ENCODE data around the gene EDIL3.

The EDIL3 gene, protein sequence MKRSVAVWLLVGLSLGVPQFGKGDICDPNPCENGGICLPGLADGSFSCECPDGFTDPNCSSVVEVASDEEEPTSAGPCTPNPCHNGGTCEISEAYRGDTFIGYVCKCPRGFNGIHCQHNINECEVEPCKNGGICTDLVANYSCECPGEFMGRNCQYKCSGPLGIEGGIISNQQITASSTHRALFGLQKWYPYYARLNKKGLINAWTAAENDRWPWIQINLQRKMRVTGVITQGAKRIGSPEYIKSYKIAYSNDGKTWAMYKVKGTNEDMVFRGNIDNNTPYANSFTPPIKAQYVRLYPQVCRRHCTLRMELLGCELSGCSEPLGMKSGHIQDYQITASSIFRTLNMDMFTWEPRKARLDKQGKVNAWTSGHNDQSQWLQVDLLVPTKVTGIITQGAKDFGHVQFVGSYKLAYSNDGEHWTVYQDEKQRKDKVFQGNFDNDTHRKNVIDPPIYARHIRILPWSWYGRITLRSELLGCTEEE

DNA sequence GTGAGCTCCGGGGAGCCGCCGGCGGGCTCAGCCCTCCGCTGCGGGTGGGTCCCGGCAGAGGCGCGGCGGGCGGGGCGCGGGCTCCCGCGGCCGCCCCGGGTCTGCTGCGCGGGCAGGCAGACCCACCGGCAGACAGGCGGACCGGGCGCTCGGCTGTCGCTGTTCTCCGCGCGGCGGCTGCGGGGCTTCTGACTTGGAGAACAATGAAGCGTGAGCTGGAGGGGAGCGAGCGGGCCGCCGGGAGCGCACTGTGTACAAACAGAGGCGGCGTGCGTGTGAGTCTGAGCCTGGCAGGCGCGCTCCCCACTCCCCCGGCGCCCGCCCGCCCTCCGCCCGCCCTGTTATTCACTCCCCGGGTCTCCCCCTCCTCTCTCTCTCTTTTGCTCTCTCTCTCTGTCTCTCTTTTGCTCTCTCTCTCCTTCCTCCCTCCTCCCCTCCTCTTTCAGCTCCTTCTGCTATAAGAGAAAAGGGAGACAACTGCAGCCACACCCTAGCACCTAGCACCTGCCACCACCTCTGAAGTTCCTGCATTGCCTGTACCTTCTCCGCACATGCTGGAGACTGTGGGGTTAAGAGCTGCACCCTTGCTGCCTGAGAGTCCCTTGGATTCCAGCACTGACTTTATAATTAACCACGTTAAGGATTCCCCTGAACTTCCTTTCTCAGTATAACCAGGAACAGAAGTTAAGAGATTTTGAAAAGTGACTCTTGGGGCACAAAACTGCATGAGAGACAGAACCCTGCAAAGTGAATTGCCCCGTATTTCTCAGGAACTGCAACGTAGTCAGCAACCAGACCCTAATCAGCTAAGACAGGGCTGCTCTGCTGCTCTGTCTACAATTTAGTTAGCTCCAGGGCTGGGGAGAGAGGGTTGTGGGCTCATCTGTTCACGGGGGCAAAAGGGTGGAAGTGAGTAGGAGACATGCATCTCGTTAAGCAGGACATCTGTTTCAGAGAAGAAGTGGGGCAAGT is at the start of gene EDIL3:
Gene EDIL3 (minus strand): TSS at position 277 of the 972 bp plus-strand sequence. CDS start 506 bp downstream, outside the sequence.
- no peak for DNase-seq (ENCODE audit: low read depth in 3 of 3, low spot score in 1 of 3)

DNA sequence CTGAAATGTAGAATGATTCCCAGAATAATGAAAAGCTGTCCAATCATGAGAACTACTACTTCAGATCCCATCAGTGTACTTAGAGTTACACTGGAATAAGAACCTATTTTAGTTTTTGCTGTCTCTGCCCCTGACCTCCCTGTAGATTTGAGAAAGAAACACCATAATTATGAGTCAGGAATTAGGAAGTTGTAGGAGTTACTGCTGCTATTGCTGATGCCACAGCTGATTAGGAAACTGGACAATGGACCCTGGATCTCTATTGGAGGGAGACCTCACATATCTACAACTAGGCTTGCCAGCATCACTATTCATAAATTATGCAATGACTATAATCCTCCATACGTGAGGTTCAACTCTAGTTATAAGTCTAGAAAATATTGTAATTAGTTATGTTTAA is 48.8 kb upstream of the EDIL3 start:
- no peak for DNase-seq (ENCODE audit: low read depth in 3 of 3, low spot score in 1 of 3)

DNA sequence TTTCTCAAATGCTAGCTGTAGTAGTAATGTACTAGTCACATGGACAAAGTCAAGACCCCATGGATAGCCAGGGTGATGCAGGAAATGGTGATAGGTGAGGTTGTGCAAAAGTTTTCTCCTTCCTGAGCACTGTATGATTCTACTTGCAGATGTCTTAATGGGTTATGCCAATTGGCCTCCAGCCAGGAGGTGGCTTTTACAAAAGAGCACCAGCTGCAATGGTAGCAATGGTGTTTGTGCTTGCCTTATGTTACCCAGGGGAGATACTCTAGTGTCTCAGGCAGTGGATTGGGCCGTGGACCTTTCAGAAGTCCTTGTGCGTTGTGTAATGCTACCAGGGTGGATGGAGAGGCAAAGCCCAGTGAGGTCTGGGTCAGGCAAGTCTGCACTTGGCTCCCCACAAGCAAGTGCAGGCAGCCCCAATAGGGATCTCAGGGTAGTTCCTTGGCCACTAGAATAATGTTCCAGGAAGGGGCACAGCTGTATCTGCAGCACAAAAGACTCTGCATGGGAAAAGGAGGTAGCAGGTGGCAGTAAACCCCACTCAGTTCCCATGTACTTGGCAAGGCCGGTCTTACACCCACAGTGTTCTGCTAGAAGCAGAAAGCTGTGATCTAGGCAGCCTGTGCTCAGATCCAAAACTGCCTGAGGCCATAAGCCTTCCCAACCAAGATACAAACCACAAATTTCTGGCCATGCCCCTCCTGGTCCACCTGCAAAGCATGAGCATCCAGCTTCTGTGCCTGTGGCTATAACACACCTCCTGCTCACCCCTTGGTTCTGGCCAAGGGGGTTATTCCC is 46.4 kb upstream of the EDIL3 start:
- no peak for DNase-seq (ENCODE audit: low read depth in 3 of 3, low spot score in 1 of 3)

DNA sequence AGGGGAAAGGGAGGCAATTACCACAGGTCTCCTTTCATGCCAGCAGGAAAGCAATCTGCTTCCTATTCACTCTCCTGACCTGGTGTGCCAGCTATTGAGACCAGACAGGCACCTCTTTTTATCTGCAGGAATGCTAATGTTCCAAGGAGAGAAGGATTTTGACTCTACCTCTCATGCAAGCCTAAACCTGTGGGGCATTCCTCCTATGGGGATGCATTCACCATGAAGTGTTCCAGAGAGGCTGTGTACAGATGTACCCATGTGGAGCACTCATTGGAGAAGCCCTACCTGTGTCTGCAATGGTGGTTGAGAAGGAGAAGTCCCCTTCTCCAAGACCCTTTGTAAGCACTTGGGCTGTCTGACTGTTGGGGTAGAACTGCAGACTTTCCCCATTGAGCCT is 45.4 kb upstream of the EDIL3 start:
- DNase-seq (ENCODE audit: low read depth in 3 of 3, low spot score in 1 of 3) = no peak

DNA sequence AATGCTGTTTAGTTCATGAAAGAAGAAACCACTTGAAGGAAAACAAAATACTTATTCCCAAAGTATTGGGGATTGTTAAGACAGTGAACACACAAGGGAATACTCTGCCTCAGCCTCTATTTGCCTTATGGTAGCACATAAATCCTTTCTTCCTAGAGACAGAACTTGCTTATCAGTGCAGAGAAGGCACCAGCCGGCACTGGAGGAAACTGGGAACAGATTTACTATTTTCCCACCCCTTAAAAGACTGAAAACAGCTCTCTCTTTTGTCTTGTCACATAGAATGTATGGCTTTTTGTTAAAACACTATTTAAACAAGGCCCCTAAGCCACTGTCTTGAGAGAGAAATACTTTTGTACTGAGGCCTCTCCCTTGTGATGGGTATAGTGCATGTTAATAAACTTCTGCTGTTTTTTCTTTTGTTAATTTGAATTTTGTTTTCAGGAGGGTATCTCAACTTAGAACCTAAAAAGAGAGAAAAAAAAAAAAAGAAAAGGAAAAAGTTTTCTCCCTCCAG is 40.7 kb upstream of the EDIL3 start:
- no peak for DNase-seq (ENCODE audit: low read depth in 3 of 3, low spot score in 1 of 3)

DNA sequence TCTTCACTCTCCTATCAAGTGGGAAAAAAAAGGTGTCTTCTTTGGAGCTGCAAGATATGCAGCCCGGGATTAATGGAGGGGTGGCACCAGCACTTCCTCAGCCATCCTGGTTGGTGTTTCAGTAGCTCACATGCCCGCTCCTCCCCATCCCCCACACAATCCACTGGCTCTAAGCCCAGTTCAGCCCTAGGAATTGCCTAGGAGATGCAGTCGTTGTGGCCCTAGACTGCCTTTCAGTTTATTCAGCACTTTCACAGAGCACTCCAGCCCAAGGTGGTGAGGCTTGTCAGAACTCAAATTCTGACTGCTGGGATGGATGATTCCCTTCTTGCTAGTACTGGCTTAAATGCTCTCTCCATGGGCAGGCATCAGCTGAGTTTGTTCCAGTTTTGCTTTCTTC is 35.1 kb upstream of the EDIL3 start:
- no peak for DNase-seq (ENCODE audit: low read depth in 3 of 3, low spot score in 1 of 3)

DNA sequence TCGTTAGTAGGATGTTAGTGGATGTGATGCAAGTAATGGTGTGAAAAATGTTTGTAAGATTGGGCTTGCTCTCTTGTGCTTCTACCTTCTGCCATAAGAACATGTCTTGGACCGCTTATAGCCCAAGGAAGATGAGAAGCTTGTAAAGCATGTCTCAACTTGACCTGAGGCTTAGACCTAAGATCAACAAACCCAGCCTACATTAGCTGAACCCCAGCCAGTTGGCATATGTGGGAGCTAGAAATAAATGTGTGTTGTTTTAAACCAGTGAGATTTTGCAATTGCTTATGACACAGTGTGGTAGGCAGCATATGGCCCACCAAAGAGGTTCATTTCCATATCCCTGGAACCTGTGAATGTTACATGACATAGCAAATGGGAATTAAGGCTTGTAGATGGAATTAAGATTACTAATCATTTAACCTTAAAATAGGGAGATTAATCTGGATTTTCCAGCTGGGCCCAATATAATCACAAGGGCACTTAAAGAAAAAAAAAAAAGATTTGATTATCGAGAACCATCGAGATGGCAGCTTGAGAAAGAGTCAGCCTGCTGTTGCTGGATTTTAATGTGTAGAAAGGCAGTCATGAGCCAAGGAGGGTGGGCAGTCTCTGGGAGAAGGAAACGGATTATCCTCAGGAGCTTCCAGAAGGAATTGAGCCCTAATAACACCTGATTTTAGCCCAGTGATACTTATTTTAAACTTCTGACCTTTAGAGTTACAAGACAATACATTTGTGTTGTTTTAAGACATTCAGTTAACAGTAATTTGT is 27.3 kb upstream of the EDIL3 start:
- no peak for DNase-seq (ENCODE audit: low read depth in 3 of 3, low spot score in 1 of 3)

DNA sequence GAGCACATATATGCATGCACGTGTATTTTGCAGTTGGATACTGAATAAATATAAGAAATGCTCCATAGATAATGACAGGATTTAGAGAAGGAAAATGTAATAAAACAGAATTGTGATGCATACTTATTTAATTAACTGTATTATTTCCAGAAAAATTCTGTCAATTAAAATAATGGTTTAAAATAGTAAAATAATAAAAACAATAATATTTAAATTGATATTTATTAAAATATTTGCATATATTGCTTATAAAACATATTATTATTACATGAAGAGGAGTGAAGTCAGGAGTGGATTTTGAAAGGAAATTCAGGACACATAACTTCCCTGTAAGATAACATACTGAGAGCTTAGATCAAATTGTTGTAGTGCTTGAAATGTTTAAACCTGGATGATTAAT is 21.4 kb upstream of the EDIL3 start:
- no peak for DNase-seq (ENCODE audit: low read depth in 3 of 3, low spot score in 1 of 3)

DNA sequence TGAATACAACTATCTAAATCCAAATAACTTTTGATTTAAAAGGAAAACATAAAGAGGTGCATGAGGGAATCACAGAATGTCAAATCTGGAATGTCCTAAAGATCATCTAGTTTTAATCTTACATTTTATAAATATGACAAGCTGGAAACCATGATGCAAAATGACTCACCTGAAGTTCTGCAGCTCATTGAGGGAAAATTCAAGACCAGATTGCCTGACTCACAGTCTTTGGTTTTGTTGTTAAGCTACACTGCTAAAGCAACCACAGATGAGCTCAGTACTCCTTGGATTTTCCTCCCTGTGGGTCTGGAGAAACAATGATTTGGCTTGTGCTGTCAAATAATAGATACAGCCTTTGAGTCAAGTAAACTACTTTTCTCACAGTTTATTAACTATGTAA is 19.1 kb upstream of the EDIL3 start:
- DNase-seq (ENCODE audit: low read depth in 3 of 3, low spot score in 1 of 3) = no peak

DNA sequence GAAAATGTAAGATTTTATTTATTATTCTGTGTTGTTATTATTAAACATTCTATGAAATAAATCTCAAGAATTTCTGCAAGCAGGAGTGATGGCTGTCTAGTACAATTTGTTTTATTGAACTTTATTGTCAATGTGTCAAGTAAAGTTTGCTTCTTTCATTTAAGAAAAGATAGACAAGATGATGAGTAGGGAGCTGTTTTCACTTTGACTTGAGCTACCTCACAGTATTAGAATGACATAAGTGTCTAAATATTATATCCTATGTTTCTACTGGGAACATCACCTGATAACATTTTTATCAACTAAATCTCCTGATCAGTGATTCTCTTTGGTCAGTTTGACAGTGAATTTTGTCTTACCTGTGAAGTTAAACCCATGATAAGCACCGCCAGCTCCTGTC is 12.7 kb upstream of the EDIL3 start:
- DNase-seq (ENCODE audit: low read depth in 3 of 3, low spot score in 1 of 3) = no peak

DNA sequence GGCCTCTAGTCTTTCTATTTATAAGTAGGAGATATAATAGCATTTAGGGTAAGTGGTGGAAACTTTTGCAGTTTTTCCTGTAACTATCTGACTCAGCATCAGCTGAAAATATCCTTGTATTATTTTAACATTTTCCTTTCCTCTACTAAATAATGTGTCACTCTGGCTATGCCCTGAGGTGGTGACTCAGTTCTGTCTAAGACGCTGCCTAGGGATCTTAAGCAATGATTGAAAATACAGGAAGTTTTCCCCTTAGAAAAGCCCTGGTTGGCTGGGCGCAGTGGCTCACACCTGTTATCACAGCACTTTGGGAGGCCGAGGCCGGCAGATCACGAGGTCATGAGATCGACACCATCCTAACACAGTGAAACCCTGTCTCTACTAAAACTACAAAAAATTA is 9.3 kb upstream of the EDIL3 start:
- DNase-seq (ENCODE audit: low read depth in 3 of 3, low spot score in 1 of 3) = no peak

DNA sequence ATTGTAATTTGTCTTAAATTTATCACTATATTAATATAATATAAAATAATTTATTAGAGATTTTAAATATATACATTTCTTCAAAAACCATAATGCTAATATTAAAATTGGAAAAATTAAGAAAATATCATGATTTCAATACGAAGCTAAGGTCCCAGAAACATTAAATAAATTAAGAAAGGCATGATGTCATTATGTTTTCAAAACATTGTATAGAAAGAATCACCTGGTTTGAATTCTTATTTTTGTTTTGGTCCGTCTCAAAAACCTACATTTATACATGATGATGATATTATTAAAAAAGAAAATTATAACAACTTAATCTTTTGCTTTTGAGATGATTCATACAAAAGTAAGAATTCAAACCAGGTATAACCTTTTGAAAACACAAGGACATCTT is 8.2 kb upstream of the EDIL3 start:
- no peak for DNase-seq (ENCODE audit: low read depth in 3 of 3, low spot score in 1 of 3)

DNA sequence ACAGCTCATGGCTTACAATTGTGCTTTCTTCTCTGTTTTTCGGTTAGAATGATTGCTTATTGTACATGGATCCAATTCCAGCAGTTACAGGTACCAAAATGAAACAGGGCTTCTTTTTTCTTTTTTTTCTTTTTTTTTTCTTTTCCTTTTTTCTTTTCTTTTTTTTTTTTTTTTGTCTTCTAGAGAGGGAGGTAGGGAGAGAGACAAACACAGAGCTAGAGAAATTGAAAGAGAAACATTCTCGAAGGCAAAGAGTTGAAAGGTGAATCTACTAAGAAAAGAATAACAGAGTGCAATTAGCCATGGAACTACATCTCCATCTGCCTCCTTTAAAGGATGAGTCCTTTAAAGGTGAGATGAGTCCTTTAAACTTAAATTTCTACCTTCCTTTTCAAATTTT is 1.0 kb upstream of the EDIL3 start:
- no peak for DNase-seq (ENCODE audit: low read depth in 3 of 3, low spot score in 1 of 3)

DNA sequence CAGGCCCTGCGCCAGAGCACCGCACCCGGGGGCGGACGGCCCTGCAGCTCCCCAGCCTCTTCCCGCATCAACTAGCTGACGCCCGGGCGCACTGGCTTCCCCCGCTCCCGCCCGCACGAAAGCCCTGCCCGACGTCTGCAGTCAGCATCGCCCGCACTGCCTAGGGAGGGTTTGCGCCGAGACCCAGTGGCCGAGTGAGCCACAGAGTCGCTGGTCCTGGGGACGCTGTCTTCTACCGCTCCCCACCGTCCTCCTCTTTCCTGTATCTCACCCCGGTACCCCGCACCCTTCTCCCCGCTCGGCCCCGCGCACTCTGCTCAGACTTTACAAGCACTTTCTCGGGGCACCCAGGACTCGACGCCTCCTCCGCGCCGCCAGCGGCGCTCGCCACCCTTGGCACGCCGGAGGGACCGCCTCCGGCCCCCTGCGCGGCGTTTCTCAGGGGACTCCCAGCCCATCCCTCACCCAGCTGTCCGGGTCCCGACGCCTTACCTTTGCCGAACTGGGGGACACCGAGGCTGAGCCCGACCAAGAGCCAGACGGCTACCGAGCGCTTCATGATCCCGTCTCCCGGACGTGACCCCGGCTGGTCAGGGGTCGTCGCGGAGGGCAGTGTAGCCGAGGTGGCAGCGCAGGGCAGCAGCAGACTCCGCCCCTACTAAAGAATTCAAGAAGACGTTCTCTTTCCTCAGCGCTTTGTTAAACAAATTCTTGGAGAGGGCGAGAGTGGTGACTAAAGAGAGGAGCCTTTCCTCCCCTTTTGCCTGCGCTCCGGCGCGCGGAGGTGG is 670 bp downstream of the EDIL3 start:
- DNase-seq (ENCODE audit: low read depth in 3 of 3, low spot score in 1 of 3) = no peak

DNA sequence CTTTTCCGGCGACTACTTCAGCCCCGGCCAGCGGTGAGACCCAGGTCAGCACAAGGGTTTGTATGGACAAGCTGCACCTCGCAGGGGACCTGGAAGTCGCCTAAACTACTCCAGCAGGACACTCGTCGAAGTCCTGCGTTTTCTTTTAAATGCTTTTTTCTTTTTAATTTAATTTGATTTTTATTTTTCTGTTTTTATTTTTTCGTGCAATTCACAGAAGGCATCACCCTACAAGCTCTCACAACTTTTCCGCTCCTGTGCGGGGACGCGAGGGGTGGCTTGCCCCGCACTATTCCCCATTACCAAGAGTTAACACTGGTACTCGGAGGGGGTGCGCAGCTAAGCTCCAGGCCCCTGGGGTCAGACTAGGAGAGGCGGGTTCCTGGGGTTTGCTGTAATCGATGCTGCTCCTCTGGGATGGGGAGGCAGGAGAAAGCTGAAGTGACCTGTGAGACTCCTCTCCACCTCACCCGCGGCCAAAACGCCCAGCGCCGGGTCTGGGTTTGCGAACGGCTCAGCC is 1.3 kb downstream of the EDIL3 start:
- DNase-seq (ENCODE audit: low read depth in 3 of 3, low spot score in 1 of 3) = no peak

DNA sequence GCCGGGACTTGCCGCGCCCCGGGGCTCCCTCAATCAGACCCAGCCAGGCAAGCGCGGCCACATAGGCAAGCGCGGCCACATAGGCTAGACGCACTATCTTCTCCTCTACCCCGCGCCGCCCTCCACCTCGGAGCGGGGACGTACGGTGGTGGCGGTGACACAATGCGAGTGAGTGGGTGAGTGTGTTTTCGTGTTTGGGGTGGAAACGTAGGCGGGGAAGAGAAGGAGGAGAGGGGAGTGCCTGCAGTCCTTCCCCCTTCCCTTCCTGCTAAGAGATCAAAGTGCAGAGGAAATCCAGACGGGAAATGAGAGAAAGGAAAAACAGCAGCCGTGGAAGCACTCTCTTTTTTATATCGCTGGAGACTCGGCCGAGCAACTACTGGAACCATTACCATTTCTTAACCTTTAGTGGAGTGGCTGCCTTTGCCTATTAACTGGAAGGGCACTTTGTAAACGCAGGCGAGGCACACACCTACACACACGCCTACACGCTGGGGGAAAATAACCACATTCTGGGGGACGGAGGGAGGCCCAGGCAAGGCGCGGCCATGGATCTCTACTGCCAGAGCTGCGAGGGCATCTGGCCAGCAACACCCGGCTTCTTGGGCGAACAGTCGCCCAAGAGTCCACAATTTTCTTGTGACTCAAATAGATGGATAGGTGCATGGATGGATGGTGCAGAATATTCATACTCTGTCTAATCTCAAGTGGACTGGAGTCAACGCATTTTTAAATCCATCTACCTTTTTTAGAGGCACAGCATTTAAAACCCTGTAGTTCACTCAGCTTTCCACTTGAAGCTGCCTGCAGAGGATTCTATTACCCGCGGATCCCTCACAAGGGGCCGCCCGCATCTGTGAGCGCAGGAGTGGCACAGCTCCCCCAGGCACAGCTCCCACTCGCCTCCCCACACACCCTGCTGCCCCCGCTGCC is 2.1 kb downstream of the EDIL3 start:
- no peak for DNase-seq (ENCODE audit: low read depth in 3 of 3, low spot score in 1 of 3)

DNA sequence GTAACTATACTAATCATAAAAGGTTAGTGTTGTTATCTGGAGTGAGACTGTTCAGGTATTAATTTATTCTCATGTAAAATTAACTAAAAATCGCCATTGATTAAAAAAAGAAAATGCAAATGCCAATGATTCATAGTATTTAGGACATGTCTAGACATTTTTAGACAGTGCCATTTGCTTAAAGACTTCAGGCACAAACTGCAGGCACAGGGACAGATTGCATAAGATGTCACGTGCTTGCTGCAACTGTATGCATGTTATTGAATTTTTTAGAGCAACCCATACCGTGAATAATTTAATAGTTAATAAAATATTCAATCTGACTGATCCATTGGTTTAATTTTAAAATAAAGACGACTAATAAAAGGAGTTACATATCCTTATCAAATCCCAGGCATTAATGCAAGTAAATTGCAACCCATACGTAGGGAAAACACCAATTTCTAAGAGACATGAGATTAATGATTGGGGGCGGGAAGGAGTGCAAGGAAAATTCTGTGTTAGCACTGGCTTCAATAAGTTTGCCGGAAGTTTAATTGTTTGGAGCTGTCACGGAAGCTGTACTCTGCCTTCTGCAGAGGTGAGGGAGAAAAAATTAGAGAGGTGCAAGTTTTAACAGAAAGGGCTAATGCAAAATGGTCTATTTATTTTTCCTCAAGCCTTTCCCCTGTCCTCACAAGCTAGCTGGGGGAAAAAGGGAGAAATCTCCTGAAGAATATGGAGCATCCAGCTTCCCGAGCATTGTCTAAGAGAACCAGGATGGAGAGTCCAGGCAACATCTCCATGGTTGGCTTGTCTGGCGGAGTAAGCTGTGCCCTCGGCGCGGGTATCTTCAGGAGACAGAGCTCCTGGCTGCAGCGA is 2.9 kb downstream of the EDIL3 start:
- no peak for DNase-seq (ENCODE audit: low read depth in 3 of 3, low spot score in 1 of 3)
